OCI-LY1 (cell line): ENCODE measurements around the gene DOK6.

Source experiments
- H2AFZ ChIP-seq: fragments of 200-600 bp; sonication (generic), shearing (Covaris generic); 2 replicates; pipeline ENCODE4 v1.6.0; 2014; ENCODE audit warnings: antibody characterized with exemption, mild to moderate bottlenecking, low read length
- H3F3A ChIP-seq: fragments of 200-600 bp; sonication (generic), shearing (Covaris generic); 2 replicates; pipeline ENCODE4 v1.6.0; 2014; ENCODE audit warnings: mild to moderate bottlenecking, antibody characterized with exemption, low read length, moderate library complexity; ENCODE audit not compliant: insufficient read depth
- H3K27ac ChIP-seq: fragments of 200-600 bp; sonication (generic); 2 replicates; pipeline ENCODE4 v1.5.1; 2014; ENCODE audit warnings: low read length, mixed run types, mild to moderate bottlenecking, low read depth; ENCODE audit not compliant: poor library complexity, severe bottlenecking
- H3K27me3 ChIP-seq: fragments of 200-600 bp; sonication (generic); 2 replicates; pipeline ENCODE4 v1.6.0; 2014; ENCODE audit warnings: antibody characterized with exemption, mild to moderate bottlenecking, low read length, moderate library complexity; ENCODE audit not compliant: insufficient read depth
- H3K36me3 ChIP-seq: fragments of 200-600 bp; sonication (generic); 2 replicates; pipeline ENCODE4 v1.6.1; 2014; ENCODE audit warnings: mild to moderate bottlenecking, antibody characterized with exemption, low read length, moderate library complexity, mixed read lengths; ENCODE audit not compliant: insufficient read depth
- H3K4me1 ChIP-seq: fragments of 200-600 bp; sonication (generic); 2 replicates; pipeline ENCODE4 v1.5.1; 2014; ENCODE audit warnings: mild to moderate bottlenecking, low read length, moderate library complexity; ENCODE audit not compliant: insufficient read depth, severe bottlenecking
- H3K4me2 ChIP-seq: fragments of 200-600 bp; sonication (generic), shearing (Covaris generic); 2 replicates; pipeline ENCODE4 v1.6.1; 2014; ENCODE audit warnings: low read length
- H3K4me3 ChIP-seq: fragments of 200-600 bp; sonication (generic); 2 replicates; pipeline ENCODE4 v1.5.1; 2014; ENCODE audit warnings: low read length, low read depth, mild to moderate bottlenecking, mixed read lengths; ENCODE audit not compliant: poor library complexity, severe bottlenecking
- H3K79me2 ChIP-seq: fragments of 200-600 bp; shearing (Covaris generic); 2 replicates; pipeline ENCODE4 v1.6.1; 2016; ENCODE audit warnings: mixed run types, low read length, mixed read lengths; ENCODE audit not compliant: insufficient read depth
- H3K9ac ChIP-seq: fragments of 200-600 bp; sonication (generic), shearing (Covaris generic); 2 replicates; pipeline ENCODE4 v1.6.1; 2014; ENCODE audit warnings: mild to moderate bottlenecking, low read length, mixed read lengths
- H3K9me2 ChIP-seq: fragments of 200-600 bp; sonication (generic), shearing (Covaris generic); 2 replicates; pipeline ENCODE4 v1.6.1; 2014; ENCODE audit warnings: low read depth, mild to moderate bottlenecking, low read length, mixed read lengths
- H3K9me3 ChIP-seq: fragments of 200-600 bp; shearing (Covaris generic); 2 replicates; pipeline ENCODE4 v1.6.1; 2014; ENCODE audit warnings: low read length, mixed read lengths
- H4K20me1 ChIP-seq: fragments of 200-600 bp; sonication (generic), shearing (Covaris generic); 2 replicates; pipeline ENCODE4 v1.6.0; 2016; ENCODE audit warnings: mild to moderate bottlenecking, low read length; ENCODE audit not compliant: insufficient read depth
- EZH2 ChIP-seq: fragments of 200-600 bp; sonication (generic), shearing (Covaris generic); IDR thresholded peaks from 2 replicates; pipeline ENCODE4 v1.8.0; 2017; ENCODE audit warnings: borderline replicate concordance, mixed run types, mild to moderate bottlenecking, antibody characterized with exemption, low read length, moderate library complexity, mixed read lengths
- TF ChIP-seq, protein P1 (sequence below): fragments of 200-600 bp; sonication (generic), shearing (Covaris generic); IDR thresholded peaks from 2 replicates; pipeline ENCODE4 v1.5.1; 2017; ENCODE audit warnings: mild to moderate bottlenecking, antibody characterized with exemption, low read length, moderate library complexity, mixed read lengths

The DOK6 gene

GRCh38 chr18:69759046-69759445 lies 358.4 kb downstream of the DOK6 start:
- Histone ChIP-seq H3K9me3 (no peaks in the 10 kb centered on the region), H3K4me3 (no peak overlapping the region), H3K27me3 (no peaks in the 10 kb centered on the region), H3K4me1 (no peaks in the 10 kb centered on the region), H4K20me1 (no peaks in the 10 kb centered on the region), H3K36me3 (no peaks in the 10 kb centered on the region), H2AFZ (no peak overlapping the region), H3K79me2 (no peaks in the 10 kb centered on the region), H3K9me2 (no peaks in the 10 kb centered on the region), H3K9ac (no peak overlapping the region), H3K27ac (no peak overlapping the region), H3K4me2 (no peak overlapping the region), H3F3A (no peaks in the 10 kb centered on the region)
- TF ChIP-seq, protein P1, sequence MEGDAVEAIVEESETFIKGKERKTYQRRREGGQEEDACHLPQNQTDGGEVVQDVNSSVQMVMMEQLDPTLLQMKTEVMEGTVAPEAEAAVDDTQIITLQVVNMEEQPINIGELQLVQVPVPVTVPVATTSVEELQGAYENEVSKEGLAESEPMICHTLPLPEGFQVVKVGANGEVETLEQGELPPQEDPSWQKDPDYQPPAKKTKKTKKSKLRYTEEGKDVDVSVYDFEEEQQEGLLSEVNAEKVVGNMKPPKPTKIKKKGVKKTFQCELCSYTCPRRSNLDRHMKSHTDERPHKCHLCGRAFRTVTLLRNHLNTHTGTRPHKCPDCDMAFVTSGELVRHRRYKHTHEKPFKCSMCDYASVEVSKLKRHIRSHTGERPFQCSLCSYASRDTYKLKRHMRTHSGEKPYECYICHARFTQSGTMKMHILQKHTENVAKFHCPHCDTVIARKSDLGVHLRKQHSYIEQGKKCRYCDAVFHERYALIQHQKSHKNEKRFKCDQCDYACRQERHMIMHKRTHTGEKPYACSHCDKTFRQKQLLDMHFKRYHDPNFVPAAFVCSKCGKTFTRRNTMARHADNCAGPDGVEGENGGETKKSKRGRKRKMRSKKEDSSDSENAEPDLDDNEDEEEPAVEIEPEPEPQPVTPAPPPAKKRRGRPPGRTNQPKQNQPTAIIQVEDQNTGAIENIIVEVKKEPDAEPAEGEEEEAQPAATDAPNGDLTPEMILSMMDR, result no peak
- TF ChIP-seq EZH2, result no peak

- Histone ChIP-seq H3K4me3 (no peak overlapping the region), H4K20me1 (no peaks in the 10 kb centered on the region), H3K4me1 (no peaks in the 10 kb centered on the region), H2AFZ (no peak overlapping the region), H3K9ac (no peak overlapping the region), H3K9me3 (no peaks in the 10 kb centered on the region), H3K79me2 (no peaks in the 10 kb centered on the region), H3K4me2 (no peak overlapping the region), H3F3A (no peaks in the 10 kb centered on the region), H3K36me3 (no peaks in the 10 kb centered on the region), H3K27me3 (no peaks in the 10 kb centered on the region), H3K9me2 (no peaks in the 10 kb centered on the region), H3K27ac (no peak overlapping the region)
- TF ChIP-seq, protein P1, result no peak
Measured at GRCh38 chr18:69763002-69763401, 362.3 kb downstream of the DOK6 start.

DNA sequence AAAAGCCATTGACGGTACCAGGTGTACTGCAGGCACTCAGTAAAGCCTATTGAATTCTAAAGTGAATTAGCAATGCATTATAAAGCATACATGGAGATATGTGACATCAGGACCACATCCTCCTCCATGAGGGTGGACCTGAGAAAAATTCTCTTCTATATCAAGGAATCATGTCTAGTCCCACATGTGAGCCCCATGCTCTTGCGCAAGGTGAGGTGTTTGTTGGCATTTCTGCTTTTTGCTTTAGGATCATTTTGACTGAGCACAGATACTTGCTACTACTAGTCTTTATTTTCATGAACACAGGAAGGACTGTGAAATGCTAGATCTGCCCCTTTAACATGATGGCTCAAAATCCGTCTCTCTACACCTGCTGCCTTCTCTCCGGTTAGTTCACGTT lies 363.1 kb downstream of the DOK6 start:
- Histone ChIP-seq H3K9ac (no peak overlapping the region), H3K36me3 (no peaks in the 10 kb centered on the region), H4K20me1 (no peaks in the 10 kb centered on the region), H3K4me3 (no peak overlapping the region), H3K4me2 (no peak overlapping the region), H3F3A (no peaks in the 10 kb centered on the region), H3K27ac (no peak overlapping the region), H3K27me3 (no peaks in the 10 kb centered on the region), H3K4me1 (no peaks in the 10 kb centered on the region), H3K9me3 (no peaks in the 10 kb centered on the region), H2AFZ (no peak overlapping the region), H3K79me2 (no peaks in the 10 kb centered on the region), H3K9me2 (no peaks in the 10 kb centered on the region)
- TF ChIP-seq, protein P1, result no peak
- TF ChIP-seq EZH2, result no peak
